Hematopoietic multipotent progenitor cell treated with erythropoietin and hydrocortisone succinate and interleukin-3 and kit ligand, for 15 days (in vitro differentiated cells): Measurements from ENCODE around the gene LRRC8E.
"Not testable (repeated sequence)": the region's sequence is repeated elsewhere in the genome, so short reads cannot be mapped to it uniquely, and the experiment has no call there.

ENCODE experiments used
- DNase-seq: peaks from one replicate; pipeline ENCODE4 v3.0.0-alpha.2; 2015; ENCODE audit warnings: low spot score

Gene LRRC8E

DNA sequence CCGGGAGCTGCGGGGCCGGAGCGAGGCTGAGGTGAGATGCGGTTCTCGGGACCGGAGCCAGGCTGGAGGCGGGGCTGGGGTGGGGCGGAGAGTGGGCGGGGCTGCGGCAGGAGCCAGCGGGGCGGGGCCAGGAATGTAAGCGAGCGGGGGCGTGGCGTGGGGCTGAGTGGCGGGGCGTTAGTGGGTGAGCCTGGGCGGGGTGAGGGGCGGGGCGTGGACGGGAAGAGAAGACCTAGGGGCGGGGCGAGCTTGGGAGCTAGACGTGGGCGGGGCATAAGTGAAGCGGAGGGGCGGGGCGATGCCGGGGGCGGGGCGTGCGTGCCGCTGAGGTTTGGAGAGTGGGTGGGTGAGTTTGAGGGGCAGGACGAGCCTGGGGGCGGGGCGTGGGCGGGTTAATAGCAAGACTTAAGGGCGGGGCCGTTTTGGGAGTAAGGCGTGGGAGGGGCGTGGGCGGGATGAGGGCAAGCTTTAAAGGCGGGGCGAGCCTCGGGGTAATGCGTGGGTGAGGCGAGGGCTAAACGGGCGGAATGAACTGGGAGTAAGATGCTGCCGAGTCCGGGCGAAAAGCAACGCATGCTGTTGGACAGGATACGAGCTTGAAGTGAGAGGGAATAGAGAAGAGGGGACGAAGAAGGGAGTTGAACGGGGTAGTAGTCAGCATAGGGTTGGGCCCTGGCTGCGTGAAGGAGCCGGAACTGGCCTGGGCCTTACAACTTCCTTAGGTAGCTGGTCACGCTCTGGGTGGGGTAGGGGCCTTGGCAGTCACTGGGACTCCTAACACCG lies 32.4 kb downstream of the LRRC8E start:
- peak; percentile 100 for DNase-seq

DNA sequence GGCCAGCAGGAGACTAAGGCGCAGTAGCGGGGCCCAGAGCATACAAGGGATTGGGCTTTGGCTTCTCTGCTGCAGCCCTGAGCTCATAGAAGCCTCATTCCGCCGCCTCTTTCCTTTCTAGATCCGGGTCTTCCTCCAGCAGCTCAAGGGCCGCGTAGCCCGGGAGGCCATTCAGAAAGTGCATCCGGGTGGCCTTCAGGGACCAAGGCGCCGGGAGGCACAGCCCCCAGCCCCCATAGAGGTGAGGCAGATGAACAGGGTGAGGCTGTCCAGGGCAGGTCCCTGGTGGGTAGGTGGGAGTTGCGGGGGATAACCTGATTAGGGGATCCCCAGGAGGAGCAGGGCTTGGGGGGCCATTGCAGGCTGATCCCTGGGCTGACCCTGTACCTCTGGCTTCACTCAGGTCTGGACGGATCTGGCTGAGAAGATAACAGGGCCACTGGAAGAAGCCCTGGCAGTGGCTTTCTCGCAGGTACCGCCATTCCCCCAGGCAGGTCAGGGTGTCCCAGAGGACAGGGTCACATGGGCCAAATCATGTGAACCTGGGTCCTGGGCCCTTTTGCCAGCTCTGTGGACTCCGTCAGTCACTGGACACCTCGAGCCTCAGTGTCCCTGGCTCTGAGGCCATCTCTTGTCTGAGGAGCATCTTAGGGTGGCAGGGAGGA lies 33.1 kb downstream of the LRRC8E start:
- no peak for DNase-seq

DNA sequence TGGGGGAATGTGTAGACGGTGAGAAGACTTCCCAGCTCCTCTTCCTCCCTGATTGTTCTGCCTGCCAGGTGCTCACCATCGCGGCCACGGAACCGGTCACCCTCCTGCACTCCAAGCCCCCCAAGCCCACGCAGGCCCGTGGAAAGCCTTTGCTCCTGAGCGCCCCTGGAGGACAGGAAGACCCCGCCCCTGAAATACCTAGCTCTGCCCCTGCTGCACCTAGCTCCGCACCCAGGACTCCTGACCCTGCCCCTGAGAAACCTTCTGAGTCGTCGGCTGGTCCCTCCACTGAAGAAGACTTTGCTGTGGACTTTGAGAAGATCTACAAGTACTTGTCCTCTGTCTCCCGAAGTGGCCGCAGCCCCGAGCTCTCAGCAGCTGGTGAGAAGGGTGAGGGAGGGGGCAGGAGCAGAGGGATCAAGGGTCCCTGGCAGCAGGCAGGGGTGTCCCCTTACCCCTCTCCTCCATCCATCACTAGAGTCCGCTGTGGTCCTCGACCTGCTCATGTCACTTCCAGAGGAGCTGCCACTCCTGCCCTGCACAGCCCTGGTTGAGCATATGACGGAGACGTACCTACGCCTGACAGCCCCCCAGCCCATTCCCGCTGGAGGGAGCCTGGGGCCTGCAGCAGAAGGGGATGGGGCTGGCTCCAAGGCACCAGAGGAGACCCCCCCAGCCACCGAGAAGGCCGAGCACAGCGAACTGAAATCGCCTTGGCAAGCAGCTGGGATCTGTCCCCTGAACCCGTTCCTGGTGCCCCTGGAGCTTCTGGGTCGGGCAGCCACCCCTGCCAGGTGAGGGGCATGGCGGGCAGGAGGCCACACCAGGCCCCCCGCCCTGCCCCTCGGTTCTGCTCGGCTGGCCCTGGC lies 33.9 kb downstream of the LRRC8E start:
- DNase-seq, result no peak

DNA sequence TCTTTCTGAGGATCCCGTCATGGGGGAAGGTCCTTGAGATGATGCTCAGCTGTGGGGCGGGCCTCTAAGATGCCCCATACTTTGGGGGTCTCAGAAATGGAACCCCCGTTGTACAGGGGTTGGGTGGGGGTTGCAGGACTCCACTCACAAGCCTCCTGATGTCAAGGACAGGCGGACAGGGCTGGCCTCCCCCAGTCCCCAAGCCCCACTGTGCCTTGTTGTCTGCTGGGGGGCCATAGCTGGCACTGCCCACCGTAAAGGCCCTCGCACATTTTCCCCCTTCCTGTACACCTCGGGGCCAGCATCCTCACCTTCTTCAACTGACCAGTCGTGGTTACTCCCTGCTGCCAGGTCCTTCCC lies 34.5 kb downstream of the LRRC8E start:
- DNase-seq, result no peak

GRCh38 chr19:7923295-7924191 lies 35.2 kb downstream of the LRRC8E start:
- DNase-seq, result no peak

DNA sequence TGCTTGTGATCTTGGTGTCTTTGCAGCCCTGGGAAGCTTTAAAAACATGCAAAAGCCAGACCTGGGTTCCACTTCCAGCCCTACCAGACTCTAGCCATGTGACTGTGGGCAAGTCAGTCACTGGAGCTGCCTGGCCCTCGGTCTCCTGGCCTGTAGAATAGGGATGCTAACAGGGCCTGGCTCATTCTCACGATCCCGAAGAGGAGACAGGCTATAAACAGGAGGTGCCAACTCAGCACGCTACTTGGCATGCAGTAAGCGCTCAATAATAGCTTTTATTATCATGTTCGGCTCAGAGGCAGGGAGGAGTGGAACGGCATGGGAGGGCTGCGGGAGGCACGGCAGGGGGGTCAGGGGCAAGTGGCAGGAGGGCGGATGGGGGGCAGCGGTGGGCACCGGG lies 35.9 kb downstream of the LRRC8E start:
- no peak for DNase-seq

DNA sequence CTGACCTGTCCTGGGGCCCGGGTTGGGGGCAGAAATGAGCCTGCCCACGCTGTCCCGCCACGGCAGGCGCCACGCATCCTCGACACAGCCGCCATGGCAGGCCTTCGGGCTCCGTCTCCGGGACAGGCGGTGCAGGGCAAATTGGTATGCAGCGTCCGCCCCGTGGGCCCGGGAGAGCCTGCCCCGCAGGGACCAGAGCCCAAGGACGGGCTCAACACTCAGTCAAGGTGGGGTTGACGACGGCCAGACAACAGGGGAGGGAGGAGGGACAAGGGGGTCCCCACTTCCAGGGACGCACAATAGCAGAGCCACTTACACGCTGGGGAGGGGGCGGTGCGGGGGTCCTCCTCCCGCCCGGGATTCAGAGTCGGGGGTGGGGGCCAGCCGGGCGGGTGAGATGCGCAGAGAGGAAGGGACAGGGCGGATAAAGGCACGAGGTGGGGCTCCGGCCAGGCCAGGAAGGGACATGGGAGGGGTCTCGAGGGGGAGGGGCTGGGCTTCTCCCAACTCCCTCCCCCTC lies 36.4 kb downstream of the LRRC8E start:
- DNase-seq, result no peak

DNA sequence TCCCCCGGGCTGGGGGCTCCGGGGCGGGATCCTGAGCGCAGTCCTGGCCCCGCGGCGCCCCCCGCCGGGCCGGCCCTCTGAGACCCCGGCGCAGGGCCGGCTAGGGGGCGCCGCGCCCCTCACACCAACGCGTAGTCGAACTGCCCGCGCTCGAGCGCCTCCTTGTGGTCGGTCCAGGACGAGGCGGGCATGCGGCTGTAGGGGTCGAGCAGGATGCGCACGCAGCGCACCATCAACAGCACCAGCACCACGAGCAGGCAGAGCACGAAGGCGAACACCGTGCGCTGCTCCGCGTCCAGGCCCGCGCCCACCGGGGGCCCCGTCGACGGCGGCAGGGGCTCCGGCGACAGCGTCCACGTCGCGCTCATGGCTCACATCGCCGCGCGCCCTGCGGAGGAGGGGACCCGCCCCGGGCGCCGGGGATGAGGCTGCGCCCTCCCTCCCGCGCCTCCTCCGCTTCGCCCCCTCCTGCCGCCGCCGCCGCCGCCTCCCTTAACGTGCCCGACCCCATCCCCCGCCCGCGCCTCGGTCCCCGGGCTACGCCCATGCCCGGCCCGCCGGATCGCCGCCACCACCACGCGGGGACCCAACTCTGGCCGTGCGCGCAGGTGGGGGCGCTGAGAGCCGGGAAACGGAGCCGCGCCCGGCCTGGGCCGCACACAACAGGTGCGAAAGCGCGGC lies 37.0 kb downstream of the LRRC8E start:
- DNase-seq, result peak; percentile 74

- peak; percentile 71 for DNase-seq
Measured at GRCh38 chr19:7926021-7926726, 37.9 kb downstream of the LRRC8E start, which contains the start of gene CTXN1. CTXN1 (minus strand) TSS chr19:7926135; CDS start chr19:7925538, 597 bp downstream.

DNA sequence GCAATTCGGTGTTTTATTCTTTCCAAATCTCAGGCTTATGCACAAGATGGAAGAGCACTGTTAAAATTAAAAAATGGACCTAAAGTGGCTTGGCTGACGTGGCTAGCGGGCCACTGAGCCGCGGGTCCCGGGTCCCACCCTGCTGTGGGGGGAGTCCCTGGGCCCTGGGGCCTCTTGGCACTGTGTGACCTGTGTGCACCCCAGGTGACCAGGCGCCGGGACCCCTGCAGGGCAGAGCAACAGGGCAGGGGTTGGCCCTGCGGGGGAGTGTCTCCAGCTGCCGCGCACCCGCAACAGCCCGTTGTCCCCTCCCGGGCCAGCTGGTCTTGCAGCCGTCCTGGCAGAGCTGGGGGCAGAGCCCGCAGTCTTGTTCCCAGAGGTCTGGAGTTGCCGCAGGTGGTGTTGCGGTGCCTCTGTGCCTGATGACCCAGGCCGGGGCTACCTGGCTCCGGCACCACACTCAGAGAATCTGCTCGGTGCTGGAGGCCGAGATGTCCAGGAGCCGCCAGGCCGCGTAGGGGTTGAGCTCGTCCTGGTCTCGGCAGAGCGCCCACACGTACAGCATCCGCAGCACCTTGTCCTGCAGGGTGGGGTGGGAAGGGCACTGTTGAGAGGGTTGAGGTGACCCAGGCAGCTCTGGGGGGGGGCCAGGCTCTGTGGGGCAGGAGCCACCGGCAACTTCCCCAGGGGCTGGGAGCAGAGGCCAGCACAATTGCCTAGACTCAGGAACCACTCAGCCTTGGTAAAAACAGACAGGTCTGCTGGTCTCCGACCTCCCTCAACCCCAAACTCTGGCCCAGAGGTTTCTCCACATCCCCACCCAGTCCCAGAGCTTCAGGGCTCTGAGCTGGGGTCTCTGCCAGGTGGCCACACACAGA lies 38.7 kb downstream of the LRRC8E start:
- DNase-seq, result no peak

GRCh38 chr19:7927605-7928333 lies 39.5 kb downstream of the LRRC8E start:
- no peak for DNase-seq

GRCh38 chr19:7928334-7928706 lies 40.0 kb downstream of the LRRC8E start:
- no peak for DNase-seq

DNA sequence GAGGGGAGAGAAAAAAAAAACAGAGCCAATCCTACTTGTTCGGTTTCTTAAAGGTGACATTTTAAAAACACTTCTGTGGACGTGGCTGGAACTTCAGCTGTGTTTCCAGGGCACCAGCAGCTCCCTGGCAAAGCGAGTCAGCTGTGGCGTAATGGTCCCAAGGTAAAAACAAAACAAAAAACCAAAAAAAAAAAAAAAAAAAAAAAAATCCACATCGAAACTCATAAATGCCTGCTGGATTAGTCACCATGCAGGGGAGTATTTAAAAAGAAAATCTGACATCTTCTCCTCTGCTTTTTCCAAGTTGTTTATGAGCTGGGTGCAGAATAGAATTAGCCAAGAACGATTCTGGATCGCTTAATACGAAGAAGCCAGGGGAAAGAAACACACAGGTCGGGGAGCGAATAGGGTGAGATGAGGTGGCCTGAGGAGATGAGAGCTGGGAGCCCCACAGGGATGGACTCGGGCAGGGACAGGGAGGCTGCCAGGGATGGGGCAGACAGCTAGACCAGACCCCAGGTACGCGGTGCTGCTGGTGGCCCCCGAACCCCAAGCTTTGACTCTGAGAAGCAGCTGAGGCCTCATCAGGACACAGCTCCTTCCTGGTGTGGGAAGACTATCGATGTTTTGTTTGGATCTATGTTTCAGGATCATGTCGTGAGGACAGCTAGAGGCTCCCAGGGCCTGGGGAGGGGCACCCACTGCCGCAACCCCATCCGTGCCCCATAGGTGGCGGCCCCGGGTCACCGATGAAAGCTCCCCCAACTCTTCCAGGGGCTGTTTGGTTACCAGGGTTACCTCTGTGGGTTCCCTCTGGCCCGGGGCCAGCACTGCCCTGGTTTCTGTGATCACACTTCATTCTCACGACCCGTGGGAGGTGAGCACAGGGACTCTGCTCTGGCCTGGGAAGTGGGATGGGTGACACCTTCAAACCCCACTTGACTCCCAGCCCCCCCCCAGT lies 40.7 kb downstream of the LRRC8E start:
- peak; percentile 37 for DNase-seq

GRCh38 chr19:7930030-7930429 lies 41.7 kb downstream of the LRRC8E start:
- DNase-seq, result not testable (repeated sequence)

DNA sequence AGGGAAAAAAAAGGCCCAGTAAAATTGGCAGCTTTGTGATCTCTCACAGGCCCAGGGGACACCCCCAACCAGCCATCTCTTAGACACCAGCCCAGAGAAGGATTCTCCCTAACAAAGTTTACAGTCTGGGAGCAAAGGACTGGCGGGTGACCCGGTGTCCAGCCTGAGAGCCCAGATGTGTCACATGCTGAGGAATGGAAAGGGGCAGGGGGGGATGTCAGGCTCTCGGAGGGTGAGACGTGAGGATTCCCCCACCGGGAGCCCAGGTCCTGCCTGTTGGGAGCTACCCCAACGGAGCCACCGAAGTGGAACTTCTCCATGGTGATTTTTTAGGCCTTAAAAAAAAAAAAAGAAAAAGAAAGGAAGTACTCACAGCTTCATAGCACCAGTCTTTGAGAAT lies 42.5 kb downstream of the LRRC8E start:
- no peak for DNase-seq

DNA sequence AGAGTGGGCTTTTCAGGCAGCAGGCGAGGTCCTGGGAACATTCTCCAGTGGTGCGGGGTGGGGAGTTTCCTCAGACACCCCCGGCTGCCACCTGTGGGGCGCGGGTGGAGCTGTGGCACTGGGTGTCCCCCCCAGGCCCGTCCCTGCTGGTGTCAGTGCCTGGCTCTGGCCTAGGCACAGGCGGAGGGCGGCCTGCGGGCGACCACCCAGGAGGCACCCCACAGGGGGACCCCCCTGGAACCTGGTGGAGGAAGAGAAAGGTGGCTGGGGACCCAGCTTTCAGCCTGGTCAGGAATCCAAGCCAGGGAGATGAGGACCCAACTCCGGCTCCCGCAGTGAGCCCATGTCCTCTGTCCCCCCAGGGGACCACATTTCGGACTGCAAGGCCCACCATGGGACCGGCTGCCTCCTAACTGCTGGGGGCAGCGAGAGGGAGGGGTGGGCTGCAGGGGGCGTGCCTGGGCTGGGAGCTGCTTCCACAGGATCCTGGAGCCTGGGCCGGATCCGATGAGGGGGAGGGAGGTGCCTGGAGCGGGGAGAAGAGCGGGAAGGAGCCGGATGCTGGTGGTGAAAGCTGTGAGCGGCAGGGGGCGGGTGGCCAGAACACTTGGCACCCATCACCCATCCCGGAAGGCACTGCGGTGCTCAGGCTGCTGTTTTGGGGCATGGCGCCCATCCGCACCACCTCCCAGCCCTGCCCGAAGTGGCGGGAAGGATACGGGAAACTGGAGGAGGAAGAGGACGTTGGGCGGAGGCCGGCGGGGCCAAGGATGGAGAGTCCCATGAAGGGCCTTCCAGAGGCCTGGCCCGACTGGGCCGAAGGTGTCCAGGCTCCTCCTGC lies 43.1 kb downstream of the LRRC8E start:
- no peak for DNase-seq
